Prostate gland (tissue), 2 donors: ENCODE data around the gene NBPF4.
"Not testable (repeated sequence)": the region's sequence is repeated elsewhere in the genome, so short reads cannot be mapped to it uniquely, and the experiment has no call there.

ENCODE experiments used
- POLR2A ChIP-seq: fragments of 450-650 bp; IDR thresholded peaks from one replicate; pipeline ENCODE4 v1.6.1; 2016; ENCODE audit warnings: antibody characterized with exemption, mild to moderate bottlenecking
- POLR2AphosphoS5 ChIP-seq: sonication (generic); formaldehyde crosslinking; IDR thresholded peaks from one replicate; pipeline ENCODE4 v1.6.1; 2017; ENCODE audit warnings: antibody characterized with exemption
- TF ChIP-seq, protein P1 (sequence below), 4 experiments: fragments of 200-600 bp in 2 of 4; fragments of 450-650 bp in 2 of 4; sonication (generic) in 2 of 4; IDR thresholded peaks; 1 replicate in 3 of 4; 2 replicates in 1 of 4; pipeline ENCODE4 v1.5.1; 2016 to 2019; ENCODE audit warnings: antibody characterized with exemption in 4 of 4, mild to moderate bottlenecking in 2 of 4, moderate library complexity in 2 of 4

DNA sequence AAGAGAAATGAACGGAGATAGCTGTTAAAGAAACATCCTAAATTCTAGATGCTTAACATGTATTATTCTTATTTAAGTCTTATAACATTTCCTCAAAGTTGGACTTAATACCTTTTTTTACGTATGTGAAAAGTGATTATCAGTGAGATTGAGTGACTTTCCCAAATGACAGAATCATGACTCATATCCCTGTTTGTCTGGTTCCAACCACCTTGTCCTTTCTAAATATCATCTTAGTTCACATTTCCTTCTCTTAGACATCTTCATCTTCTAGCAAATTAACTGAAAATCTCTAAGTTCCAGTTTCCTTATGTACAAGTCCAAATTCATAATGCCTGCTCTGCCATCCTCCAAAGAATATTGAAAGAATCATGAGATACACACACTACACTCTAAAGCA is 26.9 kb downstream of the NBPF4 start:
- TF ChIP-seq, protein P1, sequence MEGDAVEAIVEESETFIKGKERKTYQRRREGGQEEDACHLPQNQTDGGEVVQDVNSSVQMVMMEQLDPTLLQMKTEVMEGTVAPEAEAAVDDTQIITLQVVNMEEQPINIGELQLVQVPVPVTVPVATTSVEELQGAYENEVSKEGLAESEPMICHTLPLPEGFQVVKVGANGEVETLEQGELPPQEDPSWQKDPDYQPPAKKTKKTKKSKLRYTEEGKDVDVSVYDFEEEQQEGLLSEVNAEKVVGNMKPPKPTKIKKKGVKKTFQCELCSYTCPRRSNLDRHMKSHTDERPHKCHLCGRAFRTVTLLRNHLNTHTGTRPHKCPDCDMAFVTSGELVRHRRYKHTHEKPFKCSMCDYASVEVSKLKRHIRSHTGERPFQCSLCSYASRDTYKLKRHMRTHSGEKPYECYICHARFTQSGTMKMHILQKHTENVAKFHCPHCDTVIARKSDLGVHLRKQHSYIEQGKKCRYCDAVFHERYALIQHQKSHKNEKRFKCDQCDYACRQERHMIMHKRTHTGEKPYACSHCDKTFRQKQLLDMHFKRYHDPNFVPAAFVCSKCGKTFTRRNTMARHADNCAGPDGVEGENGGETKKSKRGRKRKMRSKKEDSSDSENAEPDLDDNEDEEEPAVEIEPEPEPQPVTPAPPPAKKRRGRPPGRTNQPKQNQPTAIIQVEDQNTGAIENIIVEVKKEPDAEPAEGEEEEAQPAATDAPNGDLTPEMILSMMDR (IDR thresholded peaks at IDR 0.05): not testable (repeated sequence)
- not testable (repeated sequence) for TF ChIP-seq POLR2A, POLR2AphosphoS5
